Myocyte (in vitro differentiated cells): ENCODE measurements around the gene C19orf44. TPM values are rescaled to one million over a fixed set of nuclear protein-coding genes. Genes with fewer than 3 reads are reported as not detected.

Experiments
- DNase-seq: peaks from one replicate; pipeline ENCODE4 v3.0.0-alpha.2; 2012; ENCODE audit warnings: low read depth
- total RNA-seq: library from RNA; depleted of rRNA; stranded (reverse); fragments of >200 nt; gene quantifications from 2 replicates; pipeline ENCODE4 v1.2.3, GENCODE V29; 2014

C19orf44 gene
- total RNA-seq, 1 donor from 2014 or later: 4.9 TPM

- no peak for DNase-seq
Observed at GRCh38 chr19:16516381-16516780, 20.2 kb downstream of the C19orf44 start.

- peak; percentile 20 for DNase-seq
Observed at GRCh38 chr19:16516923-16517610, 20.9 kb downstream of the C19orf44 start.

DNA sequence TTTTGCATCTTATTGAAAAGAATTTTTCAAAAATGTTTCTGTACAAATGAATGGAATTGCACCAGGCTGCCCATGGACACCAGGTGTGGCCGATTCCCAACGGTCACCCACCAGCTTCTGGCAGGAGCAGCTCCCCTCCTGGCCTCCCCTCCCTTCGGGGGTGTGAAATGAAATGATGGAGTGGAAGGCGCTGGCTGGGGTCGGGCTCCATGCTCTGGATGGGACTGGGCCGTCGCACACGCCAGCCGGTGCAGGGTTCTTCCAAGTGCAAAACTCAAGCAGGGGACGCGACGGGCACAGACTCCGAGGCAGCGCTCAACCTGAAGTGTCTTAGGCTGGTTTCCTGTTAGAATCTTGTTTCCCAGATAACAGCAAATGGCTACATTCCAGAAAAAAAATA is 21.9 kb downstream of the C19orf44 start:
- no peak for DNase-seq

- no peak for DNase-seq
Observed at GRCh38 chr19:16518483-16519229, 22.5 kb downstream of the C19orf44 start.

- no peak for DNase-seq
Observed at GRCh38 chr19:16519230-16519687, 23.1 kb downstream of the C19orf44 start.

DNA sequence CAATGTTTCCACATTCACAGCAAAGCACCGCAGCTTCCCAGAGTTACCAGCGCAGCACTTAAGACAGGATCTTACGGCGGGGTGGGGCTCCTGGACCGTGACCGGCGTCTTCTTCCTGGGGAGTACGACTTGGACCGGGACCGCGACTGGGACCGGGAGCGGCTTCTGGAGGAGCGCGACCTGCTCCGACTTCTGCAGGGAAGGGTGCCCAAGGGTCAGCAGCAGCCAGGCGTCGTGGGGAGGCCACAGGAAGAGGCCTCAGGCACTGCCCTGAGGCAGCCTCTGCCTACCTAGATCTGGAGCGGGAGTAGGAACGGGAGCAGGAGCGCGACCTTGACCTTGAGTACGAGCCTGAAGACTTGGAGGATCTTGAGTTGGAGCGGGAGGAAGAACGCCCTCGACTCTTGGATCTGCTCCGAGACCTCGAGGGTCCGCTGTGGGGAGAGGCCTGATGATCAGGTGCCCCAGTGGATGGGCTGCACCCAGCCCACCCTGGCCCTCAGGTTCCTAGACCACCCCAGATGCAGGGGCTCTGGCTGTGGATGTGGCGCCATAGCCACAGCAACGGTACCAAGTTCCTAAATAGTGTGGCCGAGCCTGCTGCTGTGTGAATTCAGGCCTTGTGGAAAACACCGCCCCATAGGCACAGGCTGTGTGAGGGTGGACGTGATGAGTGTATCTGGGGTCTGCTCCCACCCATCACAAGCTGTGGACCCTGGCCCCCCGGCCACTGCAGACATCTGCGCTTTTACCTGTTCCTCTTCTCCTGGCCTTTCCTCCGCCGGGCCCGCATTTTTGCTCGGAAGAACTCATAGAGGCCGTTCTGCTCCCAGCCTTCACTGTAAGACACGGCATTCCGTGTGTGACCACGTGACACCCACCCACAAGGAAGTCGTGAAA is 24.1 kb downstream of the C19orf44 start:
- DNase-seq: no peak

- no peak for DNase-seq
Observed at GRCh38 chr19:16520986-16521624, 24.9 kb downstream of the C19orf44 start.

DNA sequence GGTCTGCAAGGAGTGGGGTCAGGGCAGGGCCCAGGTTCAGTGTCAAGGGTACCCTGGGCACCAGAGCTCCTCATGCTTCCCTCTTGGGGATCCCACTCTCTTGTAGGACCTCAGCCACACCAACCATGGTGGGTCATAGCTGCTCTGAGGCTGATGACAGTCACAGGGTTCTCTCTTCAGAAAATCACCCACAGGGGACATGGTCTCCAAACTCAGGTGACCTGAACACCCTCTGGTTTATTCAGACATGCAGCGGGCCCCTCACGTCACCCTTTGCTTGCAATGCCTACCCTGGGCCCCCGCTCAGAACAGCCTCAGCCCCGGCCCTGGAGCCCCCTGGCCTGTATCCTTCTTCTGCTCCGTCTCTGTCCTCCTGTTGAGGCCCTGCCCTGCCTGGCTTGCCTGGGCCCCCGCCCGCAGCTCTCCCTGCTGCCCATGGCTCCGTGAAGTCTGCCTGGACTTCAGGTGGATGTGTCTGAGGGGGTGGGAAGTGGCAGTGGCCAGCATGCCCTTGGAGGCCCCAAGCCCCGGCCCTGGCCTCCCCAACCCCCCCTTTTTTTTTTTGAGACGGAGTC is 25.6 kb downstream of the C19orf44 start:
- no peak for DNase-seq

DNA sequence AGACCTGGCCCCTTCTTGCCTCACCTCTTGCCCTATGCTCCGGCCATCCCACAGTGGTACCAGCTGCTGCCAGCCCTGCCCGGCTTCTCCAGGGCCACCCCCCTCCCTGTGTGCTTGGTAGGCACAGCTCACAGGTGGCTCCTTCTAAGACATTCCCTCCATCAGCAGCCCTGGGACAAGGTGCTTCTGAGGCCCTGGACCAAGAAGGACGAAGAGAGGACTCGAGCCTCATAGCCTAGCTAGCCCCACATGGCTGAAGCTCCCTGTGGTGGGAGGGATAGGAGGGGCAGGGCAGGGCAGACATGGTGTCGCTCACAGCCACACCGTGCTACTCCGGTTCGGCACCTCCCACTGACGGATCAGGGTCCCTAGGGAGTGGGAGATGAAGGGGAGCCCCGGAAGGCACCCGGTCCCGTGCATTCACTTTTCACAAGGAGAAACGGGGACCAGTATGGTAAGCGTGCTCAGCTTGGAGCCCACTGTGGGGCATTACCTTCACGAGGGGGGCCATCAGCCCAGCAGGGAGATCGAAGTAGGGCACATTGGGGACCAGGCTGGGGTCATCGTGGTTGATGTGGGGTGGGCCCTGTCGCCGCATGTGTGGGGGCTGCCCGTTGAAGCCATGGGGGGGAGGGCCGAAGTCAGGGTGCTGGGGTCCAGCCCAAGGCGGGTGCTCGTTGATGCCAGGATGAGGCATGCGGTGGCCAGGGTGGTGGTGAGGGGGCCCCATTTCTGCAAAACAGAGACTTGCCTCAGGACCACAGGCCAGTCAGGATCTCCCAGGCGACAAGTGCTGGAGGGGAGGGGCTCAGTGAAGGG is 26.6 kb downstream of the C19orf44 start:
- DNase-seq: no peak

DNA sequence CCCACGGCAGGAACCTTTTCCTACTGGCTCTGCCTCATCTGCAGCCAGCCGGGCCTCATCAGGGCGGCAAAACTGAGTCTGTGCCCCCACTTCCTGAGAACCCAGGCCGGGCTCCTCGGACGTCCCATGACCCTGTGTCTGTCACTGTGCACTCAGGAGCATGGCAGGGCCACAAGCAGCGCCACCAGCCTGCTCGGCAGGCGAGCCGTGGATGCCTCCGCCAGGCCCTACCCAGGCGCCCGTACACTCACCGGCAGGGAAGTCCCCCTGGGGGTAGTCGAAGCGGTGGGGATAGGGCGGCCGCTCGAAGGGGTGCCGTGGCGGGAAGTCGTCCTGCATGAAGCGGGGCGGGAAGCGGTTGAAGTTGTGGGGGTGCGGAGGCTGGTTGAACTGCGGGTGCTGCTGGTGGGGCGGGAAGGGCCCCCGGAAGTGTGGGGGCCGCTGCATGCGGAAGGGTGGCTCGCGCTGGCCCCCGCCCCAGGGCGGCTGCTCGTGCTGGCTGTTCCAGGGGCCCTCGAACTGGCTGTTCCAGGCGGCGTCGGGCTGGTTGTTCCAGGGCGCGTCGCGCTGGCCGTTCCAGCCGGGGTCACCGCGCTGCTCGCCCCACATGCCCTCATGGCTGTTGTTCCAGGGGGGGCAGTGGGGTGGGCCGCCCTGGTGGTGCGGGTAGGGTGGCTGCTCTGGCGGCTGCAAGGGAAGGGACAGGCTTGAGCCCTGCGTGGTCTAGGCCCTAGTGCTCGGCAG is 29.0 kb downstream of the C19orf44 start:
- DNase-seq: no peak

DNA sequence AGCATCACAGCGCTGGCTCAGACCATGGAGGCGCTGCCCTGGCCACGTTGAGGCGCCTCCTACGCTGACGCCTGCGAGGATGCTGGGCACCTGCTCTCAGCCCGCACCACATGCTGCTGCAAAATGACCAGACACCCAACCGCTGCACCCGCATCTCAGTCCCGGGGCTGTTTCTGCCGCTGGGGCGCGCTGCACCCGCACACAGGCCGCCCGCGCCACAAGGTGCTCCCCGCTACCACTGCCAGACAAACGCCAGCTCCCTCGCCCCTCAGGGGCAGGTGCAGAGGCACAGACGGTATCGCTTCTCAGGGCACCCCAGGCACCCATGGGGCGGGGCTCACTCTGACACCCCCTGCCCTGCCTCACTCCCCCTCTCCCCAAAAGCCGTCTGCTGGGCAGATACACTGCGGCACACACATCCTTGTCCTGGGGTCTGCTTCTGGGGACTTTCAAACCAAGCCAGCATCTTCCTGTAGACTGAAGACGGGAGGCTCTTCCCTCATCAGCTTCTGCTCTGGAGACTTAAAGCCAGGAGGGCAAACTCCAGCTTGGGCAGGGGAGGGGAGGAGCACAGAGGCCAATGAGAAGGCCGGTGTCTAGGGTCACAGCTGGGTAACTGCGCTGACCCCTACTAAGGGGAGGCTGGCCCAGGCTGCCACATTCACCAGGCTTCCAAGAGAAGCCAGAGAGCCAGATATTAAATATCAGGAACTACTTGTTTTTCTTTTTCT is 29.7 kb downstream of the C19orf44 start:
- no peak for DNase-seq

- no peak for DNase-seq
Observed at GRCh38 chr19:16527334-16527935, 31.2 kb downstream of the C19orf44 start.

GRCh38 chr19:16527971-16528521 is 31.9 kb downstream of the C19orf44 start:
- no peak for DNase-seq

- no peak for DNase-seq
Observed at GRCh38 chr19:16529466-16530144, 33.4 kb downstream of the C19orf44 start.

DNA sequence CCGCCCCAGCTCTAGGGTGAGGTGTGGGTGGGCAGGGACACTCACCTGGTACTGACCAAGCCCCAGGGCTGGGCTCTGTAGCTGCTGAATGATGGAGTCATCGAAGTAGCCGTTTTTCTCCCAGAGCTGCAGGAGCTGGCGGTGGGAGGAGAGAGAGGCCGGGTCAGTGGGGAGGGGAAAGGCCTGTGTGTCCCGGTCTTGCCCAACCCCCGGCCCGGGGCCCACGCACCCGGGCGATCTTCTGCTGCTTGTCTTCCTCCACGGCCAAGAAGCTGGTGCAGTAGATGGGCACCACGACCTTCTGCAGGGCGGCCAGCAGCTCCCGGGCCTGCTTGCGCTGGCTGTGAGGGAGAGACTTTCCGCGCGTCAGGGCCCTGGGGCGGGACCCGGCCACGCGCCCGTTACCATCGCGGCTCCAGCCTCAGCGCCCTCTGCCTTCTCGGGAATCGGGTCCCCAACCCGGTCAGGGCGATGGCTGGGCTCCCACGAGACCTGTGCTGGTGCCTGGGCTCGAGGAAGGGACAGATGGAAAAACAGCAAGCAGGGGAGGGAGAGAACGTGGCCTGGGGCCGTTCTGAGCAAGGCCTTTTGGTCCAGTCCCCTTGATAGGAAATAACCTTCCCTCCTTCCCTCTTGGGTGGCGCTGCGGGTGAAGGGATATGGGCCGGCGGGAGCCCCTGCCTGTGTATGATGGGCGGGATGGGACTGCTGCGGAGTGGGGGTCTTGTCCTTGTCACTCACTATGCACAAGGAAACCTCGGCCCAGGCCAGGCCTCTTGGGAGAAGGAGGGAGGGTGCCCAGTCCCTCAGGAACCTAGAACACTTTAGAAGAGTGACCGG is 34.6 kb downstream of the C19orf44 start:
- DNase-seq: no peak

DNA sequence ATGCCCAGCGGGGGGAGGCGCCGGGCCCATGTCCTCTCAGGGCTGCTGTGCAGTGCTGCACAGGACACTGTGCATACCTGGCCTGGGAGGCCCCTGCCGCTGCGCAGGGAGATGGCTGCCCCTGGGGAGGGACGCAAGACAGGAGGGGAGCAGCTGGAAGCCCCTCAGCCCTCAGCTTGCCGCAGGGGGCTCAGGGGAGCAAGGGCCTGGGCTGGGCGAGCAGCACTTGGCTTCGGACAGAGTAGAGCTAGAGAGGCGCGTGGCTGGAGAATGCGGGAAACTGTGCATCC is 35.1 kb downstream of the C19orf44 start:
- no peak for DNase-seq
